CMK (cell line): ENCODE measurements around the gene TXNDC11.
"Not testable (repeated sequence)": the region's sequence is repeated elsewhere in the genome, so short reads cannot be mapped to it uniquely, and the experiment has no call there.

Source experiments
- DNase-seq: peaks from one replicate; pipeline ENCODE4 v3.0.0-alpha.2; 2010; ENCODE audit warnings: low read depth

Gene TXNDC11, protein sequence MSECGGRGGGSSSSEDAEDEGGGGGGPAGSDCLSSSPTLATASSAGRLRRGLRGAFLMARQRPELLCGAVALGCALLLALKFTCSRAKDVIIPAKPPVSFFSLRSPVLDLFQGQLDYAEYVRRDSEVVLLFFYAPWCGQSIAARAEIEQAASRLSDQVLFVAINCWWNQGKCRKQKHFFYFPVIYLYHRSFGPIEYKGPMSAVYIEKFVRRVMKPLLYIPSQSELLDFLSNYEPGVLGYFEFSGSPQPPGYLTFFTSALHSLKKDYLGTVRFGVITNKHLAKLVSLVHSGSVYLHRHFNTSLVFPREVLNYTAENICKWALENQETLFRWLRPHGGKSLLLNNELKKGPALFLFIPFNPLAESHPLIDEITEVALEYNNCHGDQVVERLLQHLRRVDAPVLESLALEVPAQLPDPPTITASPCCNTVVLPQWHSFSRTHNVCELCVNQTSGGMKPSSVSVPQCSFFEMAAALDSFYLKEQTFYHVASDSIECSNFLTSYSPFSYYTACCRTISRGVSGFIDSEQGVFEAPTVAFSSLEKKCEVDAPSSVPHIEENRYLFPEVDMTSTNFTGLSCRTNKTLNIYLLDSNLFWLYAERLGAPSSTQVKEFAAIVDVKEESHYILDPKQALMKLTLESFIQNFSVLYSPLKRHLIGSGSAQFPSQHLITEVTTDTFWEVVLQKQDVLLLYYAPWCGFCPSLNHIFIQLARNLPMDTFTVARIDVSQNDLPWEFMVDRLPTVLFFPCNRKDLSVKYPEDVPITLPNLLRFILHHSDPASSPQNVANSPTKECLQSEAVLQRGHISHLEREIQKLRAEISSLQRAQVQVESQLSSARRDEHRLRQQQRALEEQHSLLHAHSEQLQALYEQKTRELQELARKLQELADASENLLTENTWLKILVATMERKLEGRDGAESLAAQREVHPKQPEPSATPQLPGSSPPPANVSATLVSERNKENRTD

DNA sequence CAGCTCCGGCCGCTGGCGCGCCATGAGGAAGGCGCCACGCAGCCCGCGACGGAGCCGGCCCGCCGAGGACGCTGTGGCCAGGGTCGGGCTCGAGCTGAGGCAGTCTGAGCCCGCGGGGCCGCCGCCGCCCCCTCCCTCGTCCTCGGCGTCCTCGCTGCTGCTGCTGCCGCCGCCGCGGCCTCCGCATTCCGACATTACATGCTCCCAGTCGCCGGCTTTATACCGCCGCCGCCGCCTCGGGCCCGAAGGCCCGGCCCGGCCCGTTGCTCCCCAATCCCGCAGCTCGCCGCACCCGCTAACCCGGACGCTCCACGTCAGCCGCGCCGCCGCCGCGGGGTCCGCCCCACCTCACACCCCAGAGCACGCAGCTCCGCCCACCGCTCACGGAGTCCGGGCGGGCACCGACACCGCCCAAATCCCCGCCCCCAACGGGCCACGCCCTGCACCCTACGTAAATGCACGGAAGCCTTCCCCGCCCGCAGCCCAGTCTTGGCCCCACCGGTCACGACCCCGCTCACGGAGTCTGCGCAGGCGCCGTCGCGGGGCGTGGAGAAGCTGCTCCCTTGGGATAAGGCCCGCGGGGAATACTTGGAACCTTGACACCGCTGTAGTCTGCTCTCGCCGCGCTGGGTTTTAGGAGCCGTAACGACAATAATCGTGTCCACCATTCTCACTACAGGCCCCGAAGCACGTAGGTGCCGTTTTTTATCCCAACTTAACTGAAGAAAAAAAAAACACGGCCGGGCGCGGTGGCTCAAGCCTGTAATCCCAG is at the start of gene TXNDC11:
Gene TXNDC11, minus strand, starts transcription at position 322 of the 772 bp plus-strand sequence. Its CDS starts 127 bp downstream, at position 195.
- peak; percentile 92 for DNase-seq

DNA sequence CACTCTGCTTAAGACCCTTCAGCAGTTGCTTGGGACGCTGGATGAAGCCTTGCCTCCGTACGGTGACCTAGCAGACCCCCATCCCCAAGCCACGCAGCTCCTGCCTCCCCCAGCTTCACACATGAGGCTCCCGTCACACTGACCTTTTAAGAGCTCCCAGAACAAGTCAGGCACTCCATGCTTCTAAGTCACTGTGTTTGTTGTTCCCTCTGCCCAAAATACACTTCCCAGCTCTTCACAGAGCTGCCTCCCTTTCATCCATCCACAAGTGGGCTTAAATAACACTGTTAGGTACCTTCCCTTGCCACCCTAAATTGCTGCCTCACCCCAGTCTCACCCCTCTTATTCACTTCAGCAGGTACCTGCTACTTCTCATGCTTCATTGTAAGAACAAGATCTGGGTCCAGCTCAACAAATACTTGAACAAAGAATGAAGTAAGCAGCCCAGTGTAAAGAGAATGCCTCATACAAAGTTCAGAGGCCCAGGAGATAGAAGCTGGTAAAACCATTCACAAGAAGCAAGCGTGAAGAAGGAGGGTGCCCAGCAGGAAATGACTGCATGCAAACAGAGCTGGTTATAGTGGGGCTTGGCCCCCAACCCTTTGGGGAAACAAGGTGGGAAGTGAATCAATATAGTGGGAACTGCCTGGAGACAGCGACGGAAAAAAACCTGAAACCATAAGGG is 48.6 kb upstream of the TXNDC11 start:
- DNase-seq = no peak

DNA sequence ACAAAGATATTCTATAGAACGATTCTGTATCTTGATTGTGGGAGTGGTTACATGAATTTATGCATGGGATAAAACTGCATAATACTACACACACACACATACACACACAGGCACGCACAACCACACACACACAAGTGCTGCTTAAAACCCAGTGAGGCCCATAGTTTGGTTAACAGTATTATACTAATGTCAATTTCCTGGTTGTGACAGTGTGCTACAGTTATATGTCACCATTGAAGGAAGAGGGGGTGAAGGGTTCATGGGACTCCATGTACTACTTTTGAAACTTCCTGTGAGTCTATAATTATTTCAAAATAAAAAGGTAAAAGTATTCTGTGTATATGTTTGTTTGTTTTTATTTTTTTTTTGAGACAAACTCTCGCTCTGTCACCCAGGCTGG is 46.3 kb upstream of the TXNDC11 start:
- no peak for DNase-seq

DNA sequence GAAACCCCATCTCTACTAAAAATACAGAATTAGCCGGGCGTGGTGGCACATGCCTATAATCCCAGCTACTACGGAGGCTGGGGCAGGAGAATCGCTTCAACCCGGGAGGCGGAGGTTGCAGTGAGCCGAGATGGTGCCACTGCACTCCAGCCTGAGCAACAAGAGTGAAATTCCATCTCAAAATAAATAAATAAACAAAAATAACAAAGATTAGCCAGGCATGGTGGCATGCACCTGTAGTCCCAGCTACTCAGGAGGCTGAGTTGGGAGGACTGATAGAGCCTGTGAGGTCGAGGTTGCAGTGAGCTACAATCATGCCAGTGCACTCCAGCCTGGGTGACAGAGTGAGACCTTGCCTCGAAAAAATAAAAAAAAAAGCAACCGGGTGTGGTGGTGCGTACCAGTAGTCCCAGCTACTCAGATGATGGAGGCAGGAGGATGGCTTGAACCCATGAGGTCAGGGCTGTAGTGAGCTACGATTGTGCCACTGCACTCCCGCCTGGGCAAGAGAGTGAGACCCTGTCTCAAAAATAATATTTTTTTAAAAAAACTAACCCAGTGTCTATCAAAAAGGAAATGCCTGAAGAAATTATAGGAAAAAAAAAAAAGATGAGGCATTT is 42.4 kb upstream of the TXNDC11 start:
- DNase-seq = not testable (repeated sequence)

DNA sequence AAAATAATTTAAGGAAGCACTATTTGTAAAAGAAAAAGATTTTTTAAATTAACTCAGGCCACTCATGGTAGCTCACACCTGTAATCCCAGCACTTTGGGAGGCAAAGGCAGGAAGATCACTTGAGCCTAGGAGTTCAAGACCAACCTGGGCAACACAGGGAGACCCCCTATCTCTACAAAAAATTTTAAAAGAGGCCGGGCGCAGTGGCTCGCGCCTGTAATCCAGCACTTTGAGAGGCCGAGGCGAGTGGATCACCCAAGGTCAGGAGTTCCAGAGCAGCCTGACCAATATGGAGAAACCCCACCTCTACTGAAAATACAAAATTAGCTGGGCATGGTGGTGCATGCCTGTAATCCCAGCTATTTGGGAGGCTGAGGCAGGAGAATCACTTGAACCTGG is 41.7 kb upstream of the TXNDC11 start:
- DNase-seq = not testable (repeated sequence)

DNA sequence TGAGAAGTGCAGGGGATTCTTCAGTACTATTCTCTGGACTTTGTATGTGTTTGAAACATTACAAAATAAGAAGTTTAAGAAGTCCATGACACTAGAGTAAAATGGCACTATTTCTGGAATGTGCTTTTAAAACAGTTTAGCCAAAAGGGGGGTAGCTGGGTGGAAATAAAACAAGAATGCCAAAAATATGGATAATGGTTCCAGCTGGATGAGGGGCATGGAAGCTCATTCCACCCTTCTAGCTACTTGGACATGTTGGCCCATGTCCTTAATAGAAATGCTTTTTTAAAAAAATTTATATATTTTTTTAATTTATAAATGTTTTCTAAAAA is 41.3 kb upstream of the TXNDC11 start:
- no peak for DNase-seq

DNA sequence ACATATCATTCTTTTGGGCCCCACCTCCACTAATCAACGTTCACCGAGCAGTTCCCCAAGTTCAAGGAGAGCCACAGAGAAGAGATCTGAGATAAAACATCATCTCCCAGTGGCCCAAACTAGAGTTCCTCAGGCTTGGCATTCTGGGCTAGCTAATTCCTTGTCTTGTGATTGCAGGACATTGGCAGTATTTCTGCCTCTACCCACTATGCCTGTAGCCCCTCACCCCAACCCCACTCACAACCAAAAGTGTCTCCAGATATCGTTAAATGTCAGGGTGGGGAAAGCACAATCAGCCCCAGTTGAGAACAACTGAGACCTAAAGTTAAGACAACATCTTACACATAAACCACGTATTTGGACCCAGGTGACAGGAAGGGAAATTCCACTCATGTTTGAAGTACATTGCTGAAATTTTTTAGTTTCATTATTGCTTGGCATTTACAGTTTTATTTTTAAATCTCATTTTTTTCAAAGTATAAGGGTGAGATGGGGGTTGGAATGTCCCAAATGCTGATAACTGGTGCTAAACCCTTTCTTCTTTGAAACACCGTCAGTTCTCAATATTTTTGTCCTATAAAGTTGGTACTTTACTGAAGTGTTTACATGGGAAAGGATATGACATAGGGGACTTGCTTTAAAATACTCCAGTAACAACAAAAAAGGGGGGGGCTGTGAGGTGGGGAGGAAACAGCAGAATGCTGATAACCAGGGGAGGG is 40.8 kb upstream of the TXNDC11 start:
- DNase-seq = no peak

DNA sequence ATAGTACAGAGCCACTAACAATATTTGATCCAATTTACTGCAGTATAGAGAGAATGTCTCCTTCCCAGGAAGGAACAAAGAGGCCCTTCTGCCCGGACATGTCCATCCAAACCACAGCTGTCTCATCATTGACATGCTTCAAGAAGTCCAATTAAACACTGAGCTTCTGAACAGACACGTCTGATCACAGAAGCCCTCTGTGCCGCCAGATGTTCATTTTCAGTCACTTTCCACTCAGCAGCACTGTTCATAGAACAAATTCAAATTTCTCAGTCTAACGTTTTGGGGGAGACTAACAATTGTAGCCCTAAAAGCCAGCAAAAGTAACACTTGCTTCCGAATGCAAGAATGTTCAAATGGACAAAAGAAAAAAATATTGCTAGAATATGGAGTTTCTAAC is 39.1 kb upstream of the TXNDC11 start:
- no peak for DNase-seq

DNA sequence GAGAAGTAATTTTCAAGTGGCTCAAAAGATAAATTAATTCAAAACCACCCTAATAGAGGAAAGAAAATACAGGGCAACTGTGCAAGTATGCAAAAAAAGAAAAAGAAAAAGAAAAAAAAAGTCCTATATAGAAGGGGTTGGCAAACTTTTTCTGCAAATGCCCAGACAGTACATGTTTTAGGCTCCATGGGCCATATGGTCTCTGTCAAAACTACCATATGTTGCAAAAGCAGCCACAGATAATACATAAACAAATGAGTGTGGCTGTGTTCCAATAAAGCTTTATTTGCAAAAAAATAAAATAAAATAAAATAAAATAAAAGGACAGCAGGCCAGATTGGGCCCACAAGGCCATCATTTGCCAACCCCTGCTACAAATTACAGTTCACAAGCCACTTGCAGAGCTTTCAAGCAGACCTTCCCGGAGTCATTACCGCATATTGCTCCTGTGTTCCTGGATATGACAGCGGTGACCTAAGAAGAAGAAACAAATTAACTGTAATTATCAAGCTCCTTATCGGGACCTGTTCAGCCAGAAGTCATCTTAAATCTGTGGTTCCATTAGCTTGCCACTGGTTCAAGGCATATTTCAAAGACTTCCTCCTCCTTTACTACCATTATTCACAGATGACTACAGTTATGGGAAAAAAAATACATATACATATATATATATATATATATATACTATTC is 38.5 kb upstream of the TXNDC11 start:
- DNase-seq = no peak

DNA sequence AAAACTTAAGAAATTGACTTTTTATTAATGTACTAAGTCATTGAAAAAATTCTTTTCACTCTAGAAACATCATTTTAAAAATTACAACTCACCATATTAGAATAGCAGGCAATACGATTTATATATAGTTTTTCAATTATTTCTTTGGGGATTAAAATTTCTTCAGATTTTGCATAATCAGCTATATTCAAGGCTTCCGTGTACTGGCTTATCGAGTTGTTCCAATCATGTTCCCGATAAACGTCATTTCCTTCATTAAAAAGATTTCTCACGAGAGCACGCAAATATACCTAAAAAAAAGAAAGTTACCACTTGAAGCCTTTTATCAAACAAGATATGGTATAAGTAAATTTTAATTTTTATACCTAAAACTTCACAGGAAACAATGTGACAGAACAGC is 36.4 kb upstream of the TXNDC11 start:
- no peak for DNase-seq

DNA sequence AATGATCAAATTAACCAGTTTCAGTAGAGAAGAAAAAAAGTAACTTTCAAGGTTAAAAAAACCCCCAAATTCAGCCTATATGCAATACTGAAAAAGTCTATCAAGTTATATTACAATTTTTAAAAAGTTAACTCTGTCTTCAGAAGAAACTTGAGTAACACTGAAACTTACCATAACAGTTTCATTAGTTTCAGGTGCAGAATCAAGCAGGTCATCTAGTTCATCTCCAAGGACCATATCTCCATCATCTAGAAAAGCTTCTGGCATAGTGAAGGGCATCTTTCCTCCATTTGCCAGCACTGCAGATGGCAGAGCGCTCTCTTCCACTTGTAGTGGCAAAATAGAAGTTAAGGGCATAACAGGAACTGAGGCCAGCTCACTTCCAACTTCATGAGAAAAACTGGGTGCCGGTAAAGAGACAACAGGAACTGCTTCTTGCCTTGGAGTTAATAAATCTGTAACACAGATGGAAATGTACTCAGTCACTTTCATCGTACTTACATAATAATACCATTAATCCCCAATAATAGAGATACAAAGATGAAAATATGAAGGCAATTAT is 31.5 kb upstream of the TXNDC11 start:
- DNase-seq = no peak

DNA sequence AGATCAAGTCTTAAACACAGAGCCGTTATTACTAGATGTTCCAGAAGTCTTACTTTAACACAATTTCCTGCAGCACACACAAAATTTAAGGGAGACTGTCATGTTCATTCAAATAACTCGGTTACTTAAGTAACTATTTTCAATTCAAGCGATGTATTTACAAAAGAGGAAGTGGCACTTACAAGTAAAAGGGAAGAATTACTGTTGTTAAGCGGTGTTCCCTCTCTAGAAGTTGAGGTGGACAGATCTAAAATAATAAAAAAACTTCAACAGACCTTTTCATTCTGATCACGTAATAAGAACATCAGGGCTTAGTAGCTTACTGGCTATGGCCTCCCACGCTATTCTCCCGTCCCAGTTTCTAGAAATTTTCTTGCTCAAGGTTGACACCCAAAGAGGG is 26.2 kb upstream of the TXNDC11 start:
- DNase-seq = no peak

DNA sequence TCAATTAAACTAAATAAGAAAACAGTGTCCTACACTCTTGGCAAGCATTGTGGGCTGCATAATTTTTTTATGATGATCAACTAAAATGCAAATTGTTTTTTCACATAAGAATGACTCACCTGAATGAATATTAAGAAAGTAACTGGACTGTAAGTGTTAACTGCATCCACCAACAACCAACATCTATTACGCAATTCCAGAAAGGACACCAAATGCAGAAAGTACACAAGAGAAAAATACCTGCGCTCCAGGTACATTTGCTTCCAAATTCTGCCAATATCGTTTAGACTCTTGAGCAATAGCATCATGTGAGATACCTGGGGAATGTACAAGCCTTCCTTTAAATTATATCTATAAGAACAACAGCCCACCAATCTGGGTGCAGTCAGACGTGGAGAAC is 19.8 kb upstream of the TXNDC11 start:
- DNase-seq = no peak

DNA sequence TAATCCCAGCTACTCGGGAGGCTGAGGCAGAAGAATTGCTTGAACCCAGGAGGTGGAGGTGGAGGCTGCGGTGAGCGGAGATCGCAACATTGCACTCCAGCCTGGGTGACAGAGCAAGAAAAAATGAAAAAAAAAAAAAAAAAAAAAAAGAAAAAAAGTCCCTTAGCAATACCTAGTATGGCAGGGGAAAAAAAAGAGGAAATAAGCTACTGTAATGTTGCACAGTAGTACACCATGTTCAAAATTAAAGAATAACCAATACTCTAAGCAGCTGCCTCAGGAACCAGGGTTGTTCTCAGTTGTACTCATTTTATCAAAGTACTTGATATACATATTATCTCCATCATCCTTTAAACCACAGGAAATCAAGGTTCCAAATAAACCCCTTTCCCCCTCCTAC is 17.3 kb upstream of the TXNDC11 start:
- DNase-seq = no peak

DNA sequence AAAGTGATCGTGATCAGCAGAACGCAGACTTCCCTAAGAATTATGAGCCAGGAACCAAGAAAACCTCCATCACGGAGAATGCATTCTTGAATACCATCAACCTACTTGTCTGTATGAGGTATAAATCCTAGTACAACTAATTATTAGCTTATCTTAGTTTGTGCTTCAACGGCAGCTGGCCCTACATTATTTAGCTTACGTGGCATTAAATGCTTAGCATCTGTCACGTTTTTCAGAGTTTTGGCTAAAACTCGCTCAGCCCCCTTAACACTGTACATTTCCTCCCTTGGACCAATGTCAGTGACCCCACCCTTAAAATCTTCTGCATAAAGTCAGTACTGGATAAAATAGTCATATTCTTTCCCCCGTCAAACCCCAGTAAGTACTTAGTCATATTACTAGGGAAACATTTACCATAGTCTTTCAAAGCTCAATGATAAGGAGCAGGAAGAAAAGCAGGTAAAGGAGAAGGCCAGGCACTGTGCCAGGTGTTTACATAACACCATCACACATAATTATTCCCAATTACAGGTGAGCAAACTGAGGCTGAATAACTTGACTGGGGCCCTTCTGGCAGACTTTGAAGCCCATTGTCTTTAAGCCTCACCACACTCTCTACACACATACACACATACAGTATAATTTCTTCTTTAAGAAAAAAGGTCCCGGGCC is 16.6 kb upstream of the TXNDC11 start:
- no peak for DNase-seq

DNA sequence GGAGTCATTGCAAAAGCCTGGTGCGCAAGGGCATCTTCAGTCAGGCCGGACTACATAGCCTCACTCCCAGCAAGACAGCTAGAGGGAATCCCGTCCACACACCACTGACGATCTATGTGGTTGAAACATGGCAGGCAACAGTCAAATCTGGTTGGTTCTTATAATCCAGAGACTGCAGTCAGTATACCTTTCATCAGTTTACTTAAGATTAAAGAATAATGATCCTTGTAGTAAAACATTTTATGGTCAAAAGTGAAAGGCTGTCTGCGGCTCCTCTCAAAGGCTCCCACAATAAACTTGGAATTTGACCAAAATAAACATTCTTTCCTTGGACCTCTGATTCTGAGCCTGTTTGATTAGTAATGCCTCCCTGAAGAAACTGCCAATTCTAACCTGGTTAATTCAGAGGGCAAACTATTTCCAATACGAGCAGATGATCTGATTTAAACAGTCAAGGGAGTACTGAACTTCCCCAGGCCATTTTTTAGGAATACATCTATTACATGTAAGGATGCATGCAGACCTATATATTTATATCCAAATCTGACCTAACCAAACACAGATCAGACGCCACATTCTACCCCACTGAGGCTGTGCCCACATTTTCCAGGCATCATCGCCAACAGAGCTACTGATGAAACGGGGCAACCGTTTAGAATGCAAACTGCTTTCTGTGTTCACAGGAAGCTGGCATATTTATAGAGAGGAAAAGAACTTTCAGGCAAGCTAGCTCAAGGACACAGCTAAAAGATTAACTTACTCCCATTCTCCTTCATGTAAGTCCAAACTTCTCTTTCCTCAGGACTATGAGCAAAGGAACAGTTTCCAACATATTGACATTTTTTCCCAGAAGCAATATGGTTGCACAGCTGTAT is 15.3 kb upstream of the TXNDC11 start:
- no peak for DNase-seq

DNA sequence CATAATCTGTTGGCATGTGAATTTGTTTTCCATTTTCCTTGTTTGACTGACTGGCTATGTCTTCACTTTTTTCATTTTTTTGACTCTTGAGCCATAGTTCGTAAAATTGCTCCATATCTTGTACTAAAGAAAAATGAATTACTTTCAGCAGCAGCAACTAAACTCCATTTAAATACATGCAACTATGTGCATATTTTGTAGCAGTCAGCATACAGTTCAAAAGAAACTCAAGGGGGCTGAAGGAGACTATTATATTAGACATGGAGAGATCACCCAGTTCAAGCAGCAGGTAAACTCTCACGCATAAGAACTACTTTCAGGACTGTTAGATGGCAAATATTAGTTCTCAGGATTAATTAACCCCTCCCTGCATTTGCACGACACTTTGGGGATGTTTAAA is 13.6 kb upstream of the TXNDC11 start:
- DNase-seq = no peak
